HEK293 (cell line): ENCODE data around the gene RCAN2.
"Not testable (repeated sequence)": the region's sequence is repeated elsewhere in the genome, so short reads cannot be mapped to it uniquely, and the experiment has no call there.

Experiments used
- CTCF ChIA-PET: fragments of 350-600 bp; formaldehyde crosslinking; extraction: SDS; loops from one replicate; lab custom pipeline; 2021; ENCODE audit warnings: antibody characterized with exemption; lab: Yijun Ruan, JAX
- POLR2A ChIA-PET: fragments of 300-600 bp; formaldehyde crosslinking; extraction: SDS; loops from one replicate; lab custom pipeline; 2020; ENCODE audit warnings: antibody characterized with exemption, inconsistent platforms; lab: Yijun Ruan, JAX
- H3K27ac ChIP-seq: fragments of 200-500 bp; sonication (Bioruptor generic); 2 replicates; pipeline ENCODE4 v1.5.1; 2014; ENCODE audit warnings: low read depth, low read length, control low read depth, inconsistent platforms; ENCODE audit errors: extremely low read depth
- H3K36me3 ChIP-seq, 2 experiments: fragments of 200-500 bp in 1 of 2; sonication (Bioruptor generic) in 1 of 2; 1 replicate in 1 of 2; 2 replicates in 1 of 2; pipeline ENCODE4 v1.5.1; 2014 to 2017; ENCODE audit warnings: inconsistent platforms in 2 of 2, low read length in 2 of 2; ENCODE audit not compliant: control insufficient read depth in 2 of 2, insufficient read depth in 1 of 2
- H3K4me1 ChIP-seq: fragments of 200-500 bp; sonication (Bioruptor generic); 2 replicates; pipeline ENCODE4 v1.5.1; 2014; ENCODE audit warnings: mild to moderate bottlenecking, low read length, inconsistent platforms; ENCODE audit not compliant: control insufficient read depth, insufficient read depth
- H3K4me3 ChIP-seq: 2 replicates; pipeline ENCODE4 v1.5.1; 2011; ENCODE audit warnings: low read depth, mild to moderate bottlenecking, control low read depth, low read length, moderate library complexity
- H3K9me3 ChIP-seq: fragments of 200-500 bp; sonication (Bioruptor generic); 2 replicates; pipeline ENCODE4 v1.5.1; 2014; ENCODE audit warnings: low read depth, low read length, inconsistent platforms; ENCODE audit not compliant: control insufficient read depth, insufficient read depth
- HOXA7 ChIP-seq: sonication (generic); formaldehyde crosslinking; IDR thresholded peaks from 2 replicates; pipeline ENCODE4 v1.8.1; 2022; ENCODE audit warnings: missing genetic modification reagents, borderline replicate concordance
- MZF1 ChIP-seq: fragments of 450-650 bp; formaldehyde crosslinking; IDR thresholded peaks from 2 replicates; pipeline ENCODE4 v1.5.1; 2017; ENCODE audit warnings: missing biosample characterization, missing genetic modification characterization, borderline replicate concordance
- PRDM1 ChIP-seq: fragments of 450-650 bp; formaldehyde crosslinking; IDR thresholded peaks from 2 replicates; pipeline ENCODE4; 2016; ENCODE audit warnings: missing biosample characterization, missing genetic modification characterization
- PRDM2 ChIP-seq: fragments of 450-650 bp; formaldehyde crosslinking; IDR thresholded peaks from 2 replicates; pipeline ENCODE4 v1.5.1; 2016; ENCODE audit warnings: missing biosample characterization, missing genetic modification characterization, borderline replicate concordance
- PRDM4 ChIP-seq: fragments of 450-650 bp; formaldehyde crosslinking; IDR thresholded peaks from 2 replicates; pipeline ENCODE4 v1.5.1; 2017; ENCODE audit warnings: missing biosample characterization, missing genetic modification characterization
- ZBTB1 ChIP-seq: fragments of 450-650 bp; formaldehyde crosslinking; IDR thresholded peaks from 2 replicates; pipeline ENCODE4 v1.5.1; 2016; ENCODE audit warnings: missing biosample characterization, missing genetic modification characterization
- ZBTB17 ChIP-seq: fragments of 450-650 bp; formaldehyde crosslinking; IDR thresholded peaks from 2 replicates; pipeline ENCODE4 v1.5.1; 2016; ENCODE audit warnings: missing biosample characterization, missing genetic modification characterization
- ZNF121 ChIP-seq: fragments of 450-650 bp; formaldehyde crosslinking; IDR thresholded peaks from 2 replicates; pipeline ENCODE4 v1.5.1; 2016; ENCODE audit warnings: missing biosample characterization, missing genetic modification characterization
- ZNF140 ChIP-seq: fragments of 450-650 bp; formaldehyde crosslinking; IDR thresholded peaks from 2 replicates; pipeline ENCODE4 v1.5.1; 2016; ENCODE audit warnings: missing biosample characterization, missing genetic modification characterization
- ZNF354C ChIP-seq: fragments of 450-650 bp; formaldehyde crosslinking; IDR thresholded peaks from 2 replicates; pipeline ENCODE4 v1.5.1; 2016; ENCODE audit warnings: missing biosample characterization, missing genetic modification characterization, low read depth, borderline replicate concordance
- ZNF555 ChIP-seq: fragments of 450-650 bp; formaldehyde crosslinking; conservative IDR thresholded peaks from 2 replicates; pipeline ENCODE4 v1.5.1; 2017; ENCODE audit warnings: missing biosample characterization, mild to moderate bottlenecking, missing genetic modification characterization, inconsistent platforms
- ZNF645 ChIP-seq: fragments of 450-650 bp; formaldehyde crosslinking; IDR thresholded peaks from 2 replicates; pipeline ENCODE4; 2016; ENCODE audit warnings: missing biosample characterization, missing genetic modification characterization

The RCAN2 gene

GRCh38 chr6:46407776-46408530, 83.3 kb downstream of the RCAN2 start:
- H3K4me3 ChIP-seq, result no peak overlapping the region
- no peak overlapping the region for H3K27ac ChIP-seq
- H3K36me3 ChIP-seq, result no peaks in the 10 kb centered on the region
- TF ChIP-seq ZBTB17 (tag by site-specific recombination), result no peak
- TF ChIP-seq ZNF354C, result no peak
- no peak for TF ChIP-seq PRDM1 (tag by site-specific recombination)
- no peak for TF ChIP-seq MZF1 (tag by site-specific recombination)
- TF ChIP-seq HOXA7 (CRISPR knock-in tag), result no peak
- no peak for TF ChIP-seq ZNF645
- TF ChIP-seq ZNF555 (tag by site-specific recombination), result no peak
- TF ChIP-seq PRDM2 (tag by site-specific recombination), result no peak
- POLR2A ChIA-PET, result no interaction called here
- H3K4me1 ChIP-seq, result no peaks in the 10 kb centered on the region
- H3K9me3 ChIP-seq, result no peaks in the 10 kb centered on the region
- CTCF ChIA-PET, result interaction anchor here (0.5 to 1.9 kb wide), 8 partner anchors 11 to 486 kb away, joined by 3 to 10 read pairs (median 3); no protein-coding TSS in a partner anchor

GRCh38 chr6:46407246-46407645, 84.0 kb downstream of the RCAN2 start:
- Histone ChIP-seq H3K27ac (no peak overlapping the region), H3K4me3 (no peak overlapping the region), H3K4me1 (no peaks in the 10 kb centered on the region), H3K9me3 (no peaks in the 10 kb centered on the region), H3K36me3 (no peaks in the 10 kb centered on the region)
- CTCF ChIA-PET, result interaction anchor here (0.7 to 1.9 kb wide), 6 partner anchors 185 to 364 kb away, joined by 3 to 10 read pairs (median 4); no protein-coding TSS in a partner anchor
- POLR2A ChIA-PET, result no interaction called here
- no peak for TF ChIP-seq ZNF121 (tag by site-specific recombination)
- no peak for TF ChIP-seq PRDM4 (tag by site-specific recombination)
- TF ChIP-seq ZNF140 (tag by site-specific recombination), result no peak
- no peak for TF ChIP-seq ZBTB1 (tag by site-specific recombination)

GRCh38 chr6:46405620-46406180, 85.5 kb downstream of the RCAN2 start:
- CTCF ChIA-PET, result interaction anchor here (1.1 kb wide), 1 partner anchor 315 kb away, joined by 3 read pairs; no protein-coding TSS in a partner anchor
- H3K36me3 ChIP-seq, H3K4me1 ChIP-seq, H3K4me3 ChIP-seq, H3K9me3 ChIP-seq, POLR2A ChIA-PET, H3K27ac ChIP-seq: not testable (repeated sequence)
